Breast epithelium (tissue), 4 donors: Measurements from ENCODE around the gene EIF4A2. TPM values are rescaled to one million over a fixed set of nuclear protein-coding genes. Genes with fewer than 3 reads are reported as not detected.

Experiments
- DNase-seq, 2 donors: peaks; one replicate each; pipeline ENCODE4 v3.0.0-alpha.2; 2019; ENCODE audit warnings: low spot score in 2 of 2
- H3K27ac ChIP-seq, 2 donors: fragments of 200-600 bp; sonication (generic) in 1 of 2; one replicate each; pipeline ENCODE4 v1.5.1; 2016 to 2019; ENCODE audit warnings: mild to moderate bottlenecking in 1 of 2
- H3K27me3 ChIP-seq, 2 donors: fragments of 200-600 bp; sonication (generic) in 1 of 2; one replicate each; pipeline versions ENCODE4 v1.5.1 to v1.6.0; 2017 to 2019; ENCODE audit warnings: control low read depth in 1 of 2, mild to moderate bottlenecking in 1 of 2
- H3K36me3 ChIP-seq: fragments of 200-600 bp; one replicate; pipeline ENCODE4 v1.5.1; 2019
- H3K4me1 ChIP-seq, 2 donors: fragments of 200-600 bp; sonication (generic); one replicate each; pipeline ENCODE4 v1.5.1; 2016 to 2019; ENCODE audit warnings: control low read depth in 1 of 2
- H3K4me3 ChIP-seq, 3 donors: fragments of 200-600 bp; sonication (generic); 1 replicate in 2 of 3; 2 replicates in 1 of 3; pipeline ENCODE4 v1.5.1; 2016 to 2019; ENCODE audit warnings: mild to moderate bottlenecking in 3 of 3, moderate library complexity in 2 of 3
- H3K9me3 ChIP-seq, 2 donors: fragments of 200-600 bp; sonication (generic) in 1 of 2; one replicate each; pipeline ENCODE4 v1.5.1; 2016 to 2019; ENCODE audit warnings: control low read depth in 1 of 2
- POLR2A ChIP-seq: fragments of 450-650 bp; IDR thresholded peaks from one replicate; pipeline ENCODE4 v1.6.1; 2016; ENCODE audit warnings: antibody characterized with exemption, mild to moderate bottlenecking, moderate library complexity
- POLR2AphosphoS5 ChIP-seq, 3 donors: sonication (generic); formaldehyde crosslinking; IDR thresholded peaks; one replicate each; pipeline ENCODE4 v1.6.1; 2017; ENCODE audit warnings: antibody characterized with exemption in 3 of 3
- intact Hi-C: fragments of 100-400 bp; cut with DNase I; formaldehyde crosslinking; loops from one replicate; pipeline ENCODE4 v1.15.1; 2023; ENCODE audit warnings: low total_unique reads
- total RNA-seq, 3 donors: library from RNA; depleted of rRNA; stranded (reverse); fragments of >200 nt; gene quantifications; one replicate each; pipeline ENCODE4 v1.1.0, GENCODE V29; 2016
- TF ChIP-seq, protein P1 (sequence below), 3 donors: fragments of 450-650 bp; IDR thresholded peaks; one replicate each; pipeline ENCODE4 v1.5.1; 2016 to 2017; ENCODE audit warnings: antibody characterized with exemption in 3 of 3, mild to moderate bottlenecking in 3 of 3, moderate library complexity in 3 of 3

EIF4A2 gene
- total RNA-seq, 3 donors from 2014 or later, result 264 to 592 (median 493) TPM

DNA sequence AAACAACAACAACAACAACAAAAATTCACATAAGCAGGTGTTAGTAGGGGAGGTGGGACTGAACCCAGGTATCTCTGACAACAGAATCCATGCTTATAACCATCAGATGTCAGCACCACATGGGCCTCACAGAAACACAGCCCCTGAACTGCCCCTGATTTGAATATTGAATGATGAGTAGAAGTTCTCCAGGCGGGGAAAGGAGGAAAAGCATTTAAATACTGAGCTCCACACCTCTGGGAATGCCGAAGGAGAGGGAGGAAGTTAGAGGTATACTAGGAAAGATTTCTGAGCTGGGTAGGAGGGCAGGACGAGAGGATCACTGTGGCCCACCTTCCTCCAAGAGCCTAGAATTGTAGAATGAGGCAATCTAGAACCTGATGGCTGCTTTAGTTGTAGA lies 31.9 kb upstream of the EIF4A2 start:
- DNase-seq, result no peak
- Histone ChIP-seq H3K4me1 (no peaks in the 10 kb centered on the region), H3K27me3 (no peaks in the 10 kb centered on the region), H3K9me3 (no peaks in the 10 kb centered on the region), H3K27ac (no peak overlapping the region), H3K4me3 (no peak overlapping the region), H3K36me3 (no peaks in the 10 kb centered on the region)
- no peak for TF ChIP-seq POLR2AphosphoS5 (IDR thresholded peaks at IDR 0.05)
- no peak for TF ChIP-seq POLR2A
- TF ChIP-seq, protein P1, sequence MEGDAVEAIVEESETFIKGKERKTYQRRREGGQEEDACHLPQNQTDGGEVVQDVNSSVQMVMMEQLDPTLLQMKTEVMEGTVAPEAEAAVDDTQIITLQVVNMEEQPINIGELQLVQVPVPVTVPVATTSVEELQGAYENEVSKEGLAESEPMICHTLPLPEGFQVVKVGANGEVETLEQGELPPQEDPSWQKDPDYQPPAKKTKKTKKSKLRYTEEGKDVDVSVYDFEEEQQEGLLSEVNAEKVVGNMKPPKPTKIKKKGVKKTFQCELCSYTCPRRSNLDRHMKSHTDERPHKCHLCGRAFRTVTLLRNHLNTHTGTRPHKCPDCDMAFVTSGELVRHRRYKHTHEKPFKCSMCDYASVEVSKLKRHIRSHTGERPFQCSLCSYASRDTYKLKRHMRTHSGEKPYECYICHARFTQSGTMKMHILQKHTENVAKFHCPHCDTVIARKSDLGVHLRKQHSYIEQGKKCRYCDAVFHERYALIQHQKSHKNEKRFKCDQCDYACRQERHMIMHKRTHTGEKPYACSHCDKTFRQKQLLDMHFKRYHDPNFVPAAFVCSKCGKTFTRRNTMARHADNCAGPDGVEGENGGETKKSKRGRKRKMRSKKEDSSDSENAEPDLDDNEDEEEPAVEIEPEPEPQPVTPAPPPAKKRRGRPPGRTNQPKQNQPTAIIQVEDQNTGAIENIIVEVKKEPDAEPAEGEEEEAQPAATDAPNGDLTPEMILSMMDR (IDR thresholded peaks at IDR 0.05), result no peak
- intact Hi-C loops, result no loop called here

DNA sequence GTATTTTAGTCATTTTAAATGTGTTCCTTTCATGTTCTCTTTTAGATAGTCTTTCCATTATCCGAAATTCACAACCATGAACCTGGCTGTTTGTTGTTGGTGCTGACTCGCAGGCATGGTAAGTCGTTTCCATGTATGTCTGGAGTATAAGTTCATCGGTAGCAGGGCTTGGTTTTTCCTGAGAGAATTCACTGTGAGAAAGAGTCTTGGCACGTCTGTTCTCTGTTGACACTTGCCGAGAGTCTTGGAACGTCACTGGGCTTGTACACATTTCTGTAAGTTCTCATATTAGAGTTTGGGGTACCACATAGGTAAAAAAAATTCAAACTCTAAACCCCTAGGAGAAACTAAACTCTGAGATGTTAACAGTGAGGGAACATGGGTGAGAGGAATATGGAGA lies 29.4 kb upstream of the EIF4A2 start:
- TF ChIP-seq, protein P1 (IDR thresholded peaks at IDR 0.05), result no peak
- no peak for TF ChIP-seq POLR2AphosphoS5 (IDR thresholded peaks at IDR 0.05)
- no peak for TF ChIP-seq POLR2A
- H3K27me3 ChIP-seq, result no peaks in the 10 kb centered on the region
- no peaks in the 10 kb centered on the region for H3K9me3 ChIP-seq
- no peak overlapping the region for H3K4me3 ChIP-seq
- no peaks in the 10 kb centered on the region for H3K36me3 ChIP-seq
- H3K27ac ChIP-seq, result no peak overlapping the region
- intact Hi-C loops, result no loop called here
- no peak for DNase-seq
- H3K4me1 ChIP-seq, result no peaks in the 10 kb centered on the region

DNA sequence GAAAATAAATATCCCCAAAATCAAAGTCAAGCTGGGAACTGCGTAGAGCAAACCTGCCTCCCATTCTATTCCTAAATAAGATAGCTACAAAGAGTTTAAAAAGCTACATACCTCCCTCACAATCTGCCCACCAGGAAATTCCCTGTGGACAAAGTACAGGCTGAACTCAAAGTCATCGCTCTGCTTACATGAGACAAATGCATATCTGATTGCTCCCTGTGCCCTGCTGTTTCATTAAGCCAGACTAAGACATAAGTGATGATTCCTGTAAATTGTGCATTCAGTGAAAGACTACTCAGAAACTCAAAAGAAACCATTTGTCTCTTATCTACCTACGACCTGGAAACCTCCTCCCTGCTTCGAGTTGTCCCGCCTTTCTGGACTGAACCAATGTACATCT lies 28.5 kb upstream of the EIF4A2 start:
- Histone ChIP-seq H3K9me3 (no peaks in the 10 kb centered on the region), H3K27me3 (no peaks in the 10 kb centered on the region), H3K4me1 (no peaks in the 10 kb centered on the region), H3K4me3 (no peak overlapping the region), H3K27ac (no peak overlapping the region), H3K36me3 (no peaks in the 10 kb centered on the region)
- no peak for DNase-seq
- no peak for TF ChIP-seq POLR2AphosphoS5 (IDR thresholded peaks at IDR 0.05)
- TF ChIP-seq, protein P1 (IDR thresholded peaks at IDR 0.05), result no peak
- no peak for TF ChIP-seq POLR2A
- intact Hi-C loops, result no loop called here

DNA sequence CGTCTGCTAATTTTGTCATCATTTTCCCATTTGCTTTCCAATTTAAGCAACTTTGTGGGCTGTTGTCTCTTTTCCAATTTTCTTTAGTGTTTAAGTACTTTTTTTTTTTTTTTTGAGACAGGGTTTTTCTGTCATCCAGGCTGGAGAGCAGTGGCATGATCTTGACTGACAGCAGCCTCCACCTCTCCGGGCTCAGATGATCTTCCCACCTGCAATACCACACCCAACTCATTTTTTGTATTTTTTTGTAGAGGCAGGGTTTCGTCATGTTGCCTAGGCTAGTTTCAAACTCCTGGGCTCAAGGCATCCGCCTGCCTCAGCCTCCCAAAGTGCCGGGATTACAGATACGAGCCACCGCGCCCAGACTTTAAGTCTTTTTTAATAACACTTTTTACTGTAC lies 26.2 kb upstream of the EIF4A2 start:
- Histone ChIP-seq H3K9me3 (no peaks in the 10 kb centered on the region), H3K4me1 (no peaks in the 10 kb centered on the region), H3K36me3 (no peaks in the 10 kb centered on the region), H3K27me3 (no peaks in the 10 kb centered on the region), H3K4me3 (no peak overlapping the region), H3K27ac (no peak overlapping the region)
- TF ChIP-seq POLR2AphosphoS5 (IDR thresholded peaks at IDR 0.05) (no peak), POLR2A (no peak)
- TF ChIP-seq, protein P1 (IDR thresholded peaks at IDR 0.05), result no peak
- DNase-seq, result no peak
- intact Hi-C loops, result no loop called here

DNA sequence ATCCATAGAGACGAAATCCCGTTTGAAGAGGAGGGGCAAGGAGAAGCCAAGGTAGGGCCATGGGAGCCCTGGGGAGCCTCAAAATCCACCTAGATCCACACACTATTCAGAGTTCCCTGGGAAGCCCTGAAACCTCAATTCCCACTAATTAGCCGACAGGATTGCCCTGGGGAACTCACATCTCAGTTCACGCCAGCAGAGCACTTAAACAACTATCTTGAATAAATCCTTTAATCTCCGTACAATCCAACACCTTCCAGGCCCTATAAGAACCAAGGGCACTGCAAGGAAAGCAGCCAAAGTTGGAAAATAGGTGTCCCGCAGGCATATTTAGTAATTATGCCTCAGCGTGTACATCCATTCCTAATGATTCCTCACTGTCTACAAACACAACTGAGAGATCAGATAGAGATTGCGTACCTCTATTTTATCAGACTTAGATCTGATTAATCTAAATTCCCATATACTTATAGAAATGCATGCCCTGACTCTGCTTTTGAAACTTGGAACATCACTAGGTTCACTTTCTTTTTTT lies 25.6 kb upstream of the EIF4A2 start:
- no peaks in the 10 kb centered on the region for H3K4me1 ChIP-seq
- H3K36me3 ChIP-seq, result no peaks in the 10 kb centered on the region
- no peak overlapping the region for H3K27ac ChIP-seq
- no peaks in the 10 kb centered on the region for H3K27me3 ChIP-seq
- H3K4me3 ChIP-seq, result no peak overlapping the region
- TF ChIP-seq POLR2A, result no peak
- TF ChIP-seq, protein P1 (IDR thresholded peaks at IDR 0.05), result no peak
- no peak for TF ChIP-seq POLR2AphosphoS5 (IDR thresholded peaks at IDR 0.05)
- no peaks in the 10 kb centered on the region for H3K9me3 ChIP-seq
- intact Hi-C loops, result no loop called here
- no peak for DNase-seq
